Esophagus squamous epithelium (tissue), 4 donors: ENCODE data around the gene UBE2O.

Experiments
- POLR2A ChIP-seq, 4 donors: fragments of 450-650 bp; IDR thresholded peaks; one replicate each; pipeline ENCODE4 v1.6.1; 2017; ENCODE audit warnings: antibody characterized with exemption in 4 of 4, mild to moderate bottlenecking in 4 of 4, moderate library complexity in 3 of 4
- TF ChIP-seq, protein P1 (sequence below), 6 experiments: fragments of 450-650 bp in 4 of 6; fragments of 200-600 bp in 2 of 6; sonication (generic) in 2 of 6; IDR thresholded peaks; one replicate each; pipeline ENCODE4 v1.5.1; 2016 to 2019; ENCODE audit warnings: antibody characterized with exemption in 6 of 6, mild to moderate bottlenecking in 4 of 6, moderate library complexity in 4 of 6

DNA sequence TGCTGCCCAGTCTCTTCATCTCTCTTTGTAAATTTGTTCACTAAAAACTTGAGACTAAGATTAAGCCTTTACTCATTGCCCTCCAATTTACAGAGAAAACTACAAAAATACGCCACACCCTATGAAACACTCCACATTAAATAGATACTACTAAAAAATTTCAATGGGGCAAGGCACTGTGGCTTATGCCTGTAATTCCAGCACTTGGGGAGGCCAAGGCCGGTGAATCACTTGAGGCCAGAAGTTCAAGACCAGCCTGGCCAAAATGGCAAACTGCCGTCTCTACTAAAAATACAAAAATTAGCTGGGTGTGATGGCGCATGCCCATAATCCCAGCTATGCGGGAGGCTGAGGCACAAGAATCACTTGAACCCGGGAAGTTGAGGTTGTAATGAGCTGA lies 3.8 kb downstream of the UBE2O start:
- TF ChIP-seq, protein P1, sequence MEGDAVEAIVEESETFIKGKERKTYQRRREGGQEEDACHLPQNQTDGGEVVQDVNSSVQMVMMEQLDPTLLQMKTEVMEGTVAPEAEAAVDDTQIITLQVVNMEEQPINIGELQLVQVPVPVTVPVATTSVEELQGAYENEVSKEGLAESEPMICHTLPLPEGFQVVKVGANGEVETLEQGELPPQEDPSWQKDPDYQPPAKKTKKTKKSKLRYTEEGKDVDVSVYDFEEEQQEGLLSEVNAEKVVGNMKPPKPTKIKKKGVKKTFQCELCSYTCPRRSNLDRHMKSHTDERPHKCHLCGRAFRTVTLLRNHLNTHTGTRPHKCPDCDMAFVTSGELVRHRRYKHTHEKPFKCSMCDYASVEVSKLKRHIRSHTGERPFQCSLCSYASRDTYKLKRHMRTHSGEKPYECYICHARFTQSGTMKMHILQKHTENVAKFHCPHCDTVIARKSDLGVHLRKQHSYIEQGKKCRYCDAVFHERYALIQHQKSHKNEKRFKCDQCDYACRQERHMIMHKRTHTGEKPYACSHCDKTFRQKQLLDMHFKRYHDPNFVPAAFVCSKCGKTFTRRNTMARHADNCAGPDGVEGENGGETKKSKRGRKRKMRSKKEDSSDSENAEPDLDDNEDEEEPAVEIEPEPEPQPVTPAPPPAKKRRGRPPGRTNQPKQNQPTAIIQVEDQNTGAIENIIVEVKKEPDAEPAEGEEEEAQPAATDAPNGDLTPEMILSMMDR (IDR thresholded peaks at IDR 0.05): no peak
- no peak for TF ChIP-seq POLR2A (IDR thresholded peaks at IDR 0.05)
